ENCODE measurements around the gene ASTL.

The ASTL gene

DNA sequence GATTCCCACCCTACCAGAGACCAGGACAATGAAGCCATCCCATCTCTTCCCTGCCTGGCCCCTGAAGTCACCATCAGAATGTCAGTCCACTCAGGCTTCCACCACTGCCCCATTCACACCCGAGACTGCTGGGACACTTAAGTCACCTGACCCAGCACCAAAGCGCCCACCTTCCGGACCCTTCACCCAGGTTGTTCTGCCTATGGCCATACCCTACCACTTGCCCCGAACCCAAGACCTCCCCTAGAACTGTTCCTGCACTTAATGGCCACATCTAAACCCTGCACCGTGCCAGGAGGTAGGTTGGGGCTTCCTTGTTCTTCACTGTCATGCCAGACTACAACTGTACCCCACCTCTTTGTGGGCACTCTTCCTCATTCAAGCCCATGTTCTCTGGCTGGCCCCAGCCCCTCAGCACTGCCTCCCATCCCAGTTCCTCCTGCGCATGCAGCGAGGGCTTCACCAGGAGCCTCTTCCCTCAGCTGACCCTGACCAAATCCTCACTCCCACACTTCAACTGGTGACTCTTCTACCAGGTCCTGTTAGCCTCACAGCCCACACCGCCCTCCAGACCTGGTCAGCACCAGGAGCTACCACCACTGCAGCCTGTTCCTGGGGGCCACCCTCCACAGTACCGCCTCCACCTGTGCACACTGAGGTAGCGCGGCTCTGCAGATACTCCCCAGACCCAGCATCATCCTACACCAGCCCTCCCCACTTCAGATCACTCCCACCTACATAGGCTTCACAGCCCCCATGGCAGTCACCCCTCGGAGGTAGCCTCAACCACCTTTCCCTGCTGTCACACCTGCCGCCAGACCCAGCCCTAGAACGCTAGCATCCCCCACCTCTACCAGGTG, 13.7 kb downstream of the ASTL start:
- no peak for DNase-seq

DNA sequence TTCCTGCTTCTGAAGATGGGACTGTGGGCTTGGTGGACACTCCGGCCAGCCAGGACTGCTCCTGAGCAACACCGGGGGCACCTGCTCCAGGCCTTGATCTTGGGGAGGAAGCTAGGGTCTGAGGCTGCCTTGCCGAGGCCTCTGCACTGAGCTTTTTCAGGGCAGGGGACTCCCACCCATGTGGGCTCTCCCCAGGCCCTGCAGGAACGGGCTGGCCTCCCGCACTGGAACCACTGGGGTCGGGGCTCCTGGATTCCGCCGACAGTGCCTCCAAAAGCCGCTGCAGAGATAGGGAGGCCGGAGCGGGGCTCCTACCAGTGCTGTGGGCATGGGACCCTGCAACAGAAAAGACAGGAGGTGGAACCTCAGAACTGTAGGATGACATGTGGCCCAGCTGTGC, 14.4 kb downstream of the ASTL start:
- no peak for DNase-seq

DNA sequence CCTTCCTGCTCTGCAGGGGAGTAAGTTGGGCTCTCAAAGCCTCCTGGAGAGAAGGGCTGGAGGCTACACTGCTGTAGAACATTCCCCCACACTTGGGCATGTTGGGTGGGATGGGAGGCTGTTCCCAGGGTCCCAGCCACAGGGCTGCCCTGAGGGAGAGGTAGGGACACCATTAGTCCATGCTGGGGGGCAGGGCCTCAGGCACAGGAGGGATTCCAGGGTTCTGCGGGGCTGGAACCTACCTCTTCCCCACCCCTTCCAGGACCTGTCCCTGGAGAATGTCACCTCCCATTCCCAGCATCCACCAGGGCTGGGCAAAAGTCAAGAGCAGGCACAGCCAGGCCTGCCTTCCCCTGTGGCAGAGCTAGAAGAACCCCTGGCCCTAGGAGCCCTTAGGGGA, 15.0 kb downstream of the ASTL start:
- DNase-seq = no peak

DNA sequence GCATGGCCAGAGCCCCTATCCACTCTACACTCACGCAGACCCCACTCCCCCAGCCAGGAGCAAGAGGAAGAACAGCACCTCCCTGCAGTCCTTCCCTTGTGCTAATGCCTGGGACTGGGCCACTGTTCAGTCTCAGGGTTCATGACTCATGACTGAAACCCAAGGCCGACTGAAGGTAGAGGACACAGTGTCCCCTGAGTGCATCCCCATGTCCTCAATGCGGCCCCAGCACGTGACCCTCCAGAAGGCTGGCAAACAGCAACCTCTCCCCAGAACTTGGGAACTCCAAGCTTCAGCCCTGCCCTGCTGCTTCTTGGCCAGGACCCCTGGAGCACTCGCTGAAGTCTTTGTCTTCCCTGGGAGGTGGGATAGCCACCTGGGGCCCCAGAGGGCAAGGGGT, 15.9 kb downstream of the ASTL start:
- DNase-seq = no peak

DNA sequence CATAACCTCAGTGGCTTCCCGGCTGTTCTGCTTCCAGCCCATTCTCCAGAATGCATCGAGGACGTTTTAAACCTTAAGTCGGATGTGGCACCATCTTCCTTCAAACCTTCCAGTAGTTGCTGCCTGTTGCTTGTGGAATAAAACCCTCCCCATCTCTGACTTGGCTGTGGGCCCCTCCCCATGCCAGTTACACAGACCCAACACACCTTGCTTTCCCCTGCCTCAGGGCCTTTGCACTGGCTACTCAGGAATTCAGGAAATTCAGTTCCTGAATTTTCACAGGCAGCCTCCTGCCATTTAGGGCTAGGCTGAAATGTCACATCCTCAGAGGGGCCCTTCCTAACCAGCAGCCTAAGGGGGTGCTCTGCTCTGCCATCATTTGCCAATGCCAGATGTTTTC, 16.9 kb downstream of the ASTL start:
- DNase-seq = no peak

DNA sequence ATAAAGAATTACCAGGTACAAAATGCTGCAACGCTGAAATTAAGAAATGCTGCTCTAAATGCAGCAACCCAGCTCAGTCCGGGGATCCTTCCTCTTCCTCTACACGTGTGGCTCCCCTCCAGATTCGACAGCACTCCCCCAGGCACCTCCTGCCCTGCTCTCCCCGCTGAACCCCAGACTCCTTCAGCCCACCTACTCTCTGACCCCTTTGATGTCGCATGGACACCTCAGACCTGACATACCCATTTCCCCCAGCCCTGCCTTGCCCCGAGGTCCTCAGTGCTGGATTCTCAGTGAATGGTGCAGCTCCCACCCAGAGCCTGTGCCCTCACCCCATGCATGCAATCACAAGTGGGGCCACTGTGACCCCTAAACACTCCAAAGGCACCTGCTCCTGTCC, 17.3 kb downstream of the ASTL start:
- no peak for DNase-seq

DNA sequence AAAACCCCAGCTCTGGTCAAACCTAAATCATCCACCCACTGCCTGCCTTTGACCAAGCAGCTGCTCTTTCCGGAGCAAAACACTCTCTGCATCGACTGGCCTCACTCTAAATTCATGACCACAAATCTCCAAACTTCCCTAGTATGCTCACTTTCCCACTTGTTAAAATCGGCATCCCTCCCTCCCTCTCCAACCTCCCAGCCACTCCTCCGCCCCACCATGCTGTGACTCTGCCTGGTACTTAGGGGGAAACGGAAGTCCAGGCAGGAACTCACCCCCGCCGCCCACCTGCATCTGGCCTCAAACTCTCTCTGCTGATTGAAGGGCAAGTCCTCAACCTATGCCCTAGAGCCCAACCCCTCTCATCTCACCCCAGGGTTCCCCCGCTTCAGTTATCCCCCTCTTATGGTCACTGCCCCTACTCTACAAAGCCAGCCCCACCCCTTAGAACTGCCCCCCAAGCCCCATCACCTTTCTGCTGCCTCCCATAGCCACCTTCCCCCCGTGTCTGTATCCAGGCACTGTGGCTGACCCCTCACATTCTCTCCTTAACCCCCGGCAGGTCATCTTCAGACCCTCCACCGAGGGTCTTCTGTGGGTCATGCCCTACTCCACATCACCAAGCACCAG, 18.1 kb downstream of the ASTL start:
- no peak for DNase-seq

DNA sequence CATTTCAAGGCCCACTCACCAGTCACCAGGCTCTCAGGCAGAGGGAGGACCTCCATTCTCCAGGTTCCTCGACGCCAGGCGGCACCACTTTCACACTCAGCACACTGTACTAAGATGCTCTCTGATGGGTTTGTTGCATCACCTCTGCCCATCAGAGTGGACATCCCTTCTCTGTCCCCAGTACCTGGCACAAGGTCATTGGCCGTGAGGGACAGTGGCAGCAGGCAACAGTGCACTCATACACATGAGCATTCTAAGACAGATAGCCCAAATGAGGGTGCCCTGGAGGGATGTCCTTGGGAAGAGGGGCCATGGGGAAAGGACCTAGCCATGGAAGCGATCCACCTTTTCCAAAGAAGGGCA, 18.9 kb downstream of the ASTL start:
- DNase-seq = no peak

DNA sequence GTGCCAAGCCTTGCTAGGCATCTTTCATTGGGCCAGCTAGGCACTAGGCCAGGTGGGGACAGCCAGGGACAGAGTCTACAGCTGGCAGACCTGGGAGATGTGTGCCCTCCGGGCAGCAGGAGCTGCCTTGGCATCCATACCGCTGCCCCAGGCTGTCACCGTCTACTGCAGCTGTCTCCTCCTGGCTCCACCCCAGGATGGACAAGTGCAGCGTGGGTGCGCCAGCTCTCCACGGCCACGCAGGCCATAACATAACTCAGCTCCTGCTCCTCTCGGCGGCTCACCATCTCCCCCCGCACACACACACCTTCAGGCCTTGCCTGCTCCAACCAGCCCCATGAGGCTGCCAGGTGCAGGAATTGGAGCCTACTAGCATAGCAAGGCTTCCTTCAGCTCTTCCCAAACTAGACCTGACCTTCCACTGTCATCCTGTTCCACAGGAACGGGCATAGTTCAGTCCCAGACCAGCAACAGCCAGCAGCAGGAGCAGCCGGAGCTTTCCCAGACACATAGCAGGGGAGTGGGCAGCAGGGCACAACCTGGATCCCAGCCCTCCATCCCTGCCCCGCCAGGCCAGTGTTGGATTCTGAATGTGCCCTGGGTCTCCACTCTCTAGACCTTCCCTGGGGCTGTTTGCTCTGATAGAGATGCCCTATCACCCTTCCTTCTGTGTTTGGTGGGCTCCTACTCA, 19.5 kb downstream of the ASTL start:
- DNase-seq = no peak

DNA sequence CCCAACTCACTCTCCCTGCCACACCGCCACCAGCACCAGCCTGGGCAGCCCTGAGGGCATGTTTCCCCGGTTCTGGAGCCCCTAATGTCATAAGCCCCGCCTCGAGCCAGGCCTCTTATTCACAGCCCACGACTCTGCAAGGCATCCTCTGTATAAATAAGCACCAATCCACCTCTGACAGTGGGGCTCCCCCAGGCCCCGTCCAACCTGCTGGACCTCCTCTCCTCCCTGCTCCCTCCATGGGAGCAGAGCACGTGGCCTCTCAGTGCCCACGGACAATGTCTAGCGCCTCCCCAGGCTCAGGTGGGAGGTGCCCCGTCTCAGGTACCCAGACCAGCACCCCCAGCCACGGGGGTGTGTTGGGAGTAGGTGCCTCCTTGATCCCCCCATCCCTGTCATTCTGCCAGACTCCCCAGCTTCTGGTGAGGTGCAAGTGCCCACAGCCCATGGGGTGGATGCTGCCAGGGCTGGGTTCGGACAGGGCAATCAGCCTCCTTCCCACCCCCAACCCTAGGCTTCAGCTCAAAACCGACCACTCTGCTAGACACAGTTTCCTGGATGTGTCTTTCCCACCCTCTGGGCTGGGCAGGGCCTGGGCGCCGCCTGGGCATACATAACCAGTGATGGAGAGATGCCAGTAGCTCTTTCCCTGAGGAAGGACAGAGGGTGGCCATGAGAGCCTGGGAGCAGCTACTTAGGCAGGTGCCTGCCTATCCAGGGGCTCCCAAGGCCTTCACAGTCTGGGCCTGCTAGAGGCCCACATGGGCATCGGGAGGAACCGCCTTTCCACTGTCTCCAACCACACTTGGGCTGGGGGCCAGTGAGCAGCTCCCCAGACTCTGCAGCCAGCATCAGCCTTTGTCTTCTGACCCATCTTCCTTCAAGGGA, 20.4 kb downstream of the ASTL start:
- no peak for DNase-seq

DNA sequence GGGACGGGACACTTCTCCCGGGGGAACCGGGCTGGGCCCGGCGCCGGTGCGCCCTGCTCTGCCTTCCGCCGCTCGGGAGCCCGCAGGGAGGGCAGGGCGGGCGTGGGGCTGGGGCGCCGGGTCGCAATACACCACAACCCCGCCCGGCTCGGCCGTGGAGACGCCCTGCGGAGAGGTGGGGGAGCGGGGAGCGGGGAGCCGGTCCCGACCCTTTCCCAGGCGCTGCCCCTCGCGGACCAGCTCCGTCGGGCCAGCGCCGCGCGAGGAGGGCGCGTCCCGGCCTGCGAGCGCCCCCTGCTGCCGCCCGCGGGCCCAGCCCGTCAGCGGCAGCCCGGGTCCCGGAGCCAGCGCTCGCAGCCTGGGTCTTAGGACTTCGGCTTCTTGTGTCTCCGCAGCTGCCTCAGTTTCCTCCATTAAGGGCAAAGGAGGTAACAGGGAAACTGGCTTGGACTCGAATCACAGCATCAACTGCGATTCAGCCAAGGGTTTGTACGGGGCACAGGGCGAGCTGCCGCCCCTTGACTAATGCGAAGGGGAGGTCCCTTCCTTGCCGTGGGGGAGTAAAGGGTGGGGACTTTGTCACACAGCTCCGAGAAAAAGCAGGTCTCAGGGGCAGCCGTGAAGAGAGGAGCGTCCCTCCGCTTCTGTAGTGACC, 21.3 kb downstream of the ASTL start:
- DNase-seq = peak; percentile 65

DNA sequence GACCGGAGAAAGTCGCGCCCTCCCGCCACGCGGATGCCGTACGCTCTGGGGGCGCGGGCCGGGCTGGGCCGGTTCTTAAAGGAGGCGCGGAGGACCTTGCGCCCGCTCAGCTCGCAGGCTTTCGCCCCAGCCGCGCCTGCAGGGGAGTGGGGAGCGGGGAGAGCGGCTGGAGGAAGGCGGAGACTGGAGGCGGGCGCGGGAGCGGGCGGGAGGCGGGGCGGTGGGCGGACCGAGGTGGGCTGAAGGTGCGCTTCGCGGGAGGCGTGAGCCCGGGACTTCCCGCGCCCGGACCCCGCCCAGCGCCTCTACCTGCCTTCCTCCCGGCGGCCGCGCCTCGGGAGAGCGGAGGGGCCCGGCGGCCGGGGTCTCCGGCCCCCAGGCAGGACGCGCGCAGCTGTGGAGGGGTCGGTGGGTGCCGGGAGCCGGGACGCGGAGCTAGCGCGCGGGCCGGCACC, 21.9 kb downstream of the ASTL start, which contains the start of gene ADRA2B:
Gene ADRA2B, minus strand, starts transcription at position 148 of the 455 bp plus-strand sequence. CDS start 422 bp downstream, outside the sequence.
- peak; percentile 67 for DNase-seq

DNA sequence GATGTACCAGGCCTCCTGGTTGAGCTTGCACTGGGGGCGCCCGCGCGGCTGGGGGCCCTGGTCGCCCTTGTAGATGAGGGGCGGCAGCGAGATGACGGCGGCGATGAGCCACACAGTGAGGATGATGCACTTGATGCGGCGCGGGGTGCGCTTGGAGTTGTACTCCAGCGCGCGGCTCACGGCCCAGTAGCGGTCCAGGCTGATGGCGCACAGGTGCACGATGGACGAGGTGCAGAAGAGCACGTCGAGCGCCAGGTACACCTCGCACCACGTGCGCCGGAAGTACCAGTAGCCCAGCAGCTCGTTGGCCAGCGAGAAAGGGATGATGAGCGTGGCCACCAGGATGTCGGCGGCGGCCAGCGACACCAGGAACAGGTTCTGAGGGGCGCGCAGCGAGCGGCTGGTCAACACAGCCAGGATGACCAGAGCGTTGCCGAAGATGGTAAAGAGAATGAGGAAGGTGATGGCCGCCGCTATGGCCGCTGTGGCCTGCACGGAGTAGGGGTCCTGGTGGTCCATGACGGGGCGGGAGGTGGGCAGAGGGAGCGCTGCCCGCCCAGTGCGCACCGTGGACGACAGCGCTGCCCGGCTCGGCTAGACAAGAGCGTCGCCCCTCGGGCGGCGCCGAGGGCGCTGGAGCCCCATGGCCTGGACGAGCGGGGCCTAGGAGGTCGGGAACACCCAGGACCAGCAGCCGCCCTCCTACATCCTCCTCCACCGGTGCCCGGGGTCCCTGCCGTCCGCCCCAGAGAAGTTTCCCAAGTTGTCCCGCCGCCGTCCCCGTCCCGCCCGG, 22.5 kb downstream of the ASTL start:
- DNase-seq = no peak

DNA sequence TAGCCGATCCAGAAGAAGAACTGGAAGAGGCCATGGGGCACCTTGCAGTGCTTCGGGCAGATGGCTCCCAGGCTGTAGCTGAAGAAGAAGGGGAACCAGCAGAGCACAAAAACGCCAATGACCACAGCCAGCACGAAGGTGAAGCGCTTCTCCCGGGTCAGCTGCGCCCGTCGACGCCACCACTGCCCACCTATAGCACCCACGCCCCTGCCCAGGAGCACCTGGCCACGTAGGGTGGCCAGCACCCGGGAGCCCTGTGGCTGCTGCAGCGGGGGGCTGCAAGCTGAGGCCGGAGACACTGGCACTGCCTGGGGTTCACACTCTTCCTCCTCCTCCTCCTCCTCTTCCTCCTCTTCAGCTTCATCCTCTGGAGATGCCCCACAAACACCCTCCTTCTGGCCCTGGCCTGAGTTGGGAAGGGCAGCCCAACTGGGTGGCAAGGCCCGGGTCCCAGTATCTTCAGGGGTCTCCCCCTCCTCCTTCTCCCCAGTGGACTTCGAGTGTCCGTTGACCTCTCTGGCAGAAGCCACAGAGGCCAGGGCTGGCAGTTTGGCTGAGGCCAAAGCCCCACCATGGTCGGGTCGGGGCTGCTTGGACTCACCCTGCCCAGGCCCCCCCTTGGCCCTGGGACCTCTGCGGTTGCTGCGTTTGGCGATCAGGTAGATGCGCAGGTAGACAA, 23.3 kb downstream of the ASTL start:
- DNase-seq = no peak

DNA sequence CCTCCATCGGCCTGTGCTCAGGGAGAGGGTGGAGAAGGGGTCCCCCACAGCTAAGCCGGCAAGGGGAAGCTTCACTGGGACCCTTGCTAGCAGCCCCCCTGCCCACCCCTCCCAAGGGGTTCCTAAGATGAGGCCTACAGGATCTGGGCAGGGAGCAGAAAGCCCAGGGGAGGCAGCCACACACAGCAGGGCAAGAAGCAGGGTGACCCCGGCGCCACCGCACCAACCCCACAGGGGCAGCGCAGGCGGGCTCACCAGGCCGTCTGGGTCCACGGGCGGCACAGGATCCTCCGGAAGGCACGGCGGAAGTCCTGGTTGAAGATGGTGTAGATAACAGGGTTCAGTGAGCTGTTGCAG, 23.8 kb downstream of the ASTL start:
- DNase-seq = no peak

DNA sequence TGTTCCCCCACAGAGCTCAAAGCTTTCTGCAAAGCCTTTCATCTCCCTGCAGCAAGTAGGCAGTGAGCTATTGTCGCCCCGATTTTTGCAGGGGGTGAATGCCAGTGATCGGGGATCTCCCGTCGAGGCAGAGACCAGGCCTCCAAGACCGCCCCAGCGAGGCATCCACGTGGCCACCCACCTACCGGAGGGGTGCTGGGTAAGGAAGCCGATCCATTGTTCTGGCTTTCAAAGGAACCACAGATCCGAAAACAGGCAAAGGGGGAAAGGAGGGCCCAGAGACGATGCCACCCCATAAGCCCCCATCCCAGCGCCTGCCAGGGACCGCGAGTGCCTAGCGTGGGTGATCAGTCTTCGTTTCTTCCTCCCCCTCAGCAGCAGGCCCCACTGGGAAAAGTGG, 24.4 kb downstream of the ASTL start:
- DNase-seq = no peak

DNA sequence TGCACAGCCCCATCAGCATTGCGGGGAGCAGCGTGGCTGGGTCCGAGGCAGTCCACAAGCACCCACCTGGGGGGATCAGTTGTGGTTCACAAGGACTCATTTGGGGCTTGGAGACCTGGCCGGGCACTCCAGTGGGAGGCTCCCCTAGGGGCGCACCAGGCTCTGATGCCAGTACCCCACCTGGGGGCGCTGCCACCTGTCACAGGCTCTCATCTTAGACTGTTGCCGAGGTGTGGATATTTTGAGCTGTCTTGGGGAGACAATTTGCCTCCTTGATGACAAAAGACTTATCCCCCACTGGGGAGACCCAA, 25.0 kb downstream of the ASTL start:
- no peak for DNase-seq

DNA sequence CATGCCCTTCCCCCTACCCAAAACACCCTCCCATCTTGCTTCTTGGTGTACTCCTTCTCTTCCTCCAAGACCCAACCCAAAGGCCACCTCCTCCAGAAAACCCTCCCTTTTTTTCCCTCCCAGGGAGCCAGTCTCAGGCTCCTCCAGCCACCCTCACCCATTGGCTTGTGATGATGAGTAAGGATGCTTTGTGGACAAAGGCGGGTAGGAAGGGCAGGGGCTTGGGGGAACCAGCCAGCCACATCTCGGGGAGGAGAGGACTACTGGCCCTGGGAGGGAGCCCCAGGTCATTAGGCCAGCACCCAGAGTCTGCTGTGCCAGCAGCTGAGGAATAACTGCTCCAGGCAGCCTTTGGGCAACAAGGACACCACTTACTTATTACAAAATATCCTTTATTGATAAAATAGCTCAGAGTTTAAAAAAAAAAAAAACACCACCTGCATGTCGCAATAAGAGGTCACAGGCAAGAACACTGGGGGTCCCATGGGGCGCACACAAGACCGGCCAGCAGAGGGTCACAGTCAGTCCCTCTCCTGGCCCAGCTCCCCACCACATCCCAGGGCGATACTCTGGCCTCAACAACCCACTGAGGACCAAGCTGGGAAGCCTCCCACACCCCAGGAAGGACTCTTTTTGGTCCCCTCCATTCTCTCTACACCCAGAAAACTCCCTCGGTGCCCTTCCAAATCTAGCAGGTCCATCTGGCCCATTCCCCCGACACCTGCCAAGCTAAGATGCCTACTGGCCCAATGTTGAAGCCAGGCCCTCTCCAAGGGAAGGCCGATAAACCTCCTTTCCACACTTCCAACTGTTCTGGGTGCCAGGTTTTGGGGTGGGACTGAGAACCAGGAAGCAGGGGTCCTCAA, 25.6 kb downstream of the ASTL start:
- DNase-seq = no peak

DNA sequence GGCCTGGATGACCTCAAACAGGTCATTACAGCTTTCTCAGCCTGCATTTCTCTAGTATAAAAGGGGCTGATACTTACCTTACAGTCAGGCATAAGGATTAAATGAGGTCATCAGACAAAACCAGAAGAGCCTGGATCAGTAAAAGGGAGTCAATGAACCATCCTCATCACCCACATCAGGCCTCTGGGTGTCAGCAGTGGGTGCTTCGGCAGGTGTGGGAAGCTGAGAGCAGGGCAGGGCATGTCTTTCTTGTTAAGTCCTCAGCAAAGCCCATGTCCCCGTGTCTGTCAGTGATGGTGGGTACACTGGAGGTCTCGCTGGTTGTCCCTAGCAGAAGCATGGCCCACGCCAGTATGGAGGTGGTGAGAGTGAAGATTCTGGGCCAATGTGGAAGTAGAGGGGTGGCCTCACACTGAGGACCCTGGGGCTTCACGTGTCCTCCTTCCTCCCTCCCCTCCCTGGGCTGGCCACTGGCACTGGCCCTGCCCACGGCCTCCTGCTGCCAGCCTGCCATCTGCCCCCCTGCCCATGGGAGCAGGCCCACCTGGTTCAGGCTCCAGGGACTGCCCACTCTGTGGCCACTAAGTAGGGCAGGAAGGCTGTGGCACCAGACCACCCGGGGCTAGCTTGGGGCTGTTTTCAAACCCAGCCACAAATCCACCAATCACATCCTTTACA, 26.3 kb downstream of the ASTL start:
- no peak for DNase-seq

DNA sequence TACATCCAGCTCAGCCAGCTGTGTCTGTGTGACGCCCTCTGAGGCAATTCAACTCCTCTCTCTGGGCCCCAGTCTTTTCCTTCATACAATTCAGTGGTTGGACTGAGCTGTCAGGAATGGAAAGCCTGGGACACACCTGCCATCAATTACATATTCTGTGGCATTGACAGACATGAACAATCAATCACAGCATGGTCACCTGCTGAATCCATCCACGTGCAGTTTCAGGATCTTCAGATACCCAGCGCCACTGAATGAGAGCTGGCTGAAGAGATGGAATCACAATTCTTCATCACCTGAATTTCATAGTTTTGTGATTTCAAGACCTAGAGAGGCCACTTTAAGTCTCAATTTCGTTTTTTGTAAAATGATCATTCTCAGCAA, 27.1 kb downstream of the ASTL start:
- DNase-seq = no peak
